SK-MEL-5 (cell line): ENCODE results near the gene MRFAP1L1. TPM values are rescaled to one million over a fixed set of nuclear protein-coding genes. Genes with fewer than 3 reads are reported as not detected.
"Not testable (repeated sequence)": the region's sequence is repeated elsewhere in the genome, so short reads cannot be mapped to it uniquely, and the experiment has no call there.

Experiments
- DNase-seq: peaks from one replicate; pipeline ENCODE4 v3.0.0-alpha.2; 2016; ENCODE audit warnings: low read depth, low spot score
- in situ Hi-C: cut with HindIII; loops from 2 replicates; pipeline ENCODE4 v1.10.0; 2016; ENCODE audit warnings: low sequenced_read_pairs, high pct_unique_total_duplicates, low pct_unique_long_range_greater_than_20kb
- total RNA-seq: library from RNA; depleted of rRNA; stranded (reverse); fragments of >200 nt; shearing (Covaris generic); gene quantifications from 2 replicates; pipeline ENCODE4 v1.2.3, GENCODE V29; 2014

MRFAP1L1 gene
- total RNA-seq, 1 experiment from 2014 or later, result 51.4 TPM

DNA sequence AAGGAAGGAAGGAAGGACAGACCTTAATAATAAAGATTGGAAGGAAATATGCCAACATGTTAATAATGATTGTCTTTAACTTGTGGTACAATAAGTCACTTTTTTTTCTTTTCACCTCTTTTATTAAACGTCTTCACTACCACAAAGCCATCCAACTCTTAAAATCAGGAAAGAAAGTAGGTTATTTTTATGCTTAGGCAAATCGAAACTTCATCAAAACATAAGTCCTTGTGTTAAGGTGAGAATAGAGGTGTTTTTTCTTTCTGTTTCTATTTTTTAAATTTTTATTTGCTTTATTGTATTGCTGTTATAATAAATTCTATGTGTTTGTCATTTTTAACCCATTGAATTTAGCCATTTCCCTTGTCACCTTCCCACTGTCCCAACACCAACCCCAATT, 32.8 kb upstream of the MRFAP1L1 start:
- no peak for DNase-seq
- in situ Hi-C loops, result no loop called here

DNA sequence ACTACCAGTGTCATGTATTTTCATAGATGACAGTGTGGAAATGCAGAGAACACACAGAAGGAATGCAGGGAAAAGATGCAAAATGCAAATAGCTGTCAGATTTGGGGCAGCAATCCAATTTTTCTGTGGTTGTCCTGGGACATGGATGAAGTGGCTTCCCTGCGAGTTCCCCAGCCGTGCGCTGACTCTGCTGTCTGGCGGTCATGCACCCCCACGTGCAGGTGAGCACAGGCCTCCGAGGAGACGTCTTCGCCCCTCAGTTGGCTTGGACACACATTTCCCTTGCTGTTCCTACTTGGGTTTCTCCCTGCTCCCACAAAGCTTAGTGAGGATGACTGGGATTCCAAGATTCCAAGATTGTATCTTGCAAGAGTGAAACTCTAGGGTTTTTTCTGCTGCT, 30.7 kb upstream of the MRFAP1L1 start:
- in situ Hi-C loops, result no loop called here
- no peak for DNase-seq

DNA sequence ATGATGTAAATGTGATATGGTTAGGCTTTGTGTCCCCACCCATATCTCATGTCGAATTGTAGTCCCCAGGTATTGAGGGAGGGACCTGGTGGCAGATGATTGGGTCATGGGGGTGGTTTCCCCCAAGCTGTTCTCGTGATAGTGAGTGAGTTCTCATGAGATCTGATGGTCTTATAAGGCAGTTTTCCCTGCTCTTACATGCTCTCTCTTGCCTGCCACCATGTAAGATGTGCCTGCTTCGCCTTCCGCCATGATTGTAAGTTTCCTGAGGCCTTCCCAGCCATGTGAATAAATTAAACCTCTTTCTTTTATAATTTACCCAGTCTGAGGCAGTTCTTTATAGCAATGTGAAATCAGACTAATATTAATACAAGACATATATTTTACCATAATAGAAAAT, 30.3 kb upstream of the MRFAP1L1 start:
- DNase-seq, result no peak
- in situ Hi-C loops, result no loop called here

DNA sequence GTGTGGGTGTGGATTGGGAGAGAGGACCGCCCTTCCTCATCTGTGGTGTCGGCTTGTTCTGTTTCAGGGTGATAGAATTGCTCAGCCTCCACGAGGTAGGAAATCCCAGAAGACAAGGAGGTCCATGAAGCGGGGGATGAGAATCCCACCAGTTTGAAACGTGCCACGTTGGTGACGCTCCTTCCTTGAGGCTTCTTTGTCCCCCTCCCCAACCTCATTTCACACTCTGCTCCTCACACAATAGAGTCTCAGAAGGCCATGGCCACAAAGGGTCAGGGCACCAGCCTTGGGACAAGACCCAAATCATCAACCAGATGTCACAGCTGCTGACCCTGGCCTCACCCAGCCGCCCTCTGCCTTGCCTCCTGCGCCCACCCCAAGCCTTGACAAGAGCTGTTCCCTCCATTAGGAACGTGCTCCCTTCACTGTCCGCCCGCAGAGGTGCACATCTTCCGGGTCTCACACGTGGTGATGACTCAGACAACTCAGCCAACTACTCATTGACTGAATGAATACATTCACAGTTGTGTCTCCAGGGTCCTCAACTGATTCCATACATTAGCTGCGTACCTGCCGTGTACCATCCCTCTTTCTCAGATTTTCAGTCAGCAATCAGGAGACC, 24.6 kb upstream of the MRFAP1L1 start:
- peak; percentile 58 for DNase-seq
- in situ Hi-C loops, result no loop called here

DNA sequence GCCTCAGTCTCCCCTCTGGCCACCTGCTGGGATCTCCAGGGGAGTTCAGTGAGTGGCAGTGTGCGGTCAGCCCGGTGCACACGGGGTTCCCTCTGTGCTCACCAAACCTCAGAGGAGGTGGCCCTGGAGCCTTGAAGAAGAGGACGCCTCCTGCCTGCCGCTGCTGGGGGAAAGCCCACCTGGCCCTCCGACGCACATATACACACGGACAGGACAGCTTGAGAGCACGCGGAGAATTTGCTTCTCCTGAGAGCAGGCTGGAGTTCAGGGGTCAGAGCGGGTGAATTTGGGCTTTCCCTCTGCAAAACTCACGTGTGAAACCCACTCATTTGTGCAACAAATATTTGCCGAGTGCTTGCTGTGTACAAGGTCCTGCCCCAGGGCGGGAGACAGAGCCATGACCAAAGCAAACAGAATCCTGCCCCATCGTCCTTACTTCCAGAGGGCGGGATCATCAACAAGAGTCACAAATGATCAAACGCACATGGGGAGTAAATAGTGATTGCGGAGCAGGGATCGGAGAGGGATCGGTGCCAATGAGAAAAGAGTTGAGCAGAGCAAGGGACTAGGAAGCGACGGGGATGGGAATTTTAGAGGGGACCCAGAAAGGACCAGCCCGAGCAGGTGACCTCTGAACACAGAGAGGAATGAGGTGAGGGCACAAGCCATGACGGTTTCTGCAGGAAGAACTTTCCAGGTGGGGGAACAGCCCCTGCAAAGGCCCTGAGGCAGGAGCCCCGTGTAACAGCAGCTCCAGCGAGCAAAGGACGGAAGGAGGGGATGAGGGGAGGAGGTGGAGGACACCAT, 23.9 kb upstream of the MRFAP1L1 start:
- DNase-seq, result no peak
- in situ Hi-C loops, result no loop called here

- in situ Hi-C loops, result no loop called here
- no peak for DNase-seq
These were observed 23.0 kb upstream of the MRFAP1L1 start for GRCh38 chr4:6732441-6733357.

- DNase-seq, result no peak
- in situ Hi-C loops, result no loop called here
These were observed 22.1 kb upstream of the MRFAP1L1 start for GRCh38 chr4:6731780-6732179.

GRCh38 chr4:6731318-6731675, 21.6 kb upstream of the MRFAP1L1 start:
- DNase-seq, result no peak
- in situ Hi-C loops, result no loop called here

DNA sequence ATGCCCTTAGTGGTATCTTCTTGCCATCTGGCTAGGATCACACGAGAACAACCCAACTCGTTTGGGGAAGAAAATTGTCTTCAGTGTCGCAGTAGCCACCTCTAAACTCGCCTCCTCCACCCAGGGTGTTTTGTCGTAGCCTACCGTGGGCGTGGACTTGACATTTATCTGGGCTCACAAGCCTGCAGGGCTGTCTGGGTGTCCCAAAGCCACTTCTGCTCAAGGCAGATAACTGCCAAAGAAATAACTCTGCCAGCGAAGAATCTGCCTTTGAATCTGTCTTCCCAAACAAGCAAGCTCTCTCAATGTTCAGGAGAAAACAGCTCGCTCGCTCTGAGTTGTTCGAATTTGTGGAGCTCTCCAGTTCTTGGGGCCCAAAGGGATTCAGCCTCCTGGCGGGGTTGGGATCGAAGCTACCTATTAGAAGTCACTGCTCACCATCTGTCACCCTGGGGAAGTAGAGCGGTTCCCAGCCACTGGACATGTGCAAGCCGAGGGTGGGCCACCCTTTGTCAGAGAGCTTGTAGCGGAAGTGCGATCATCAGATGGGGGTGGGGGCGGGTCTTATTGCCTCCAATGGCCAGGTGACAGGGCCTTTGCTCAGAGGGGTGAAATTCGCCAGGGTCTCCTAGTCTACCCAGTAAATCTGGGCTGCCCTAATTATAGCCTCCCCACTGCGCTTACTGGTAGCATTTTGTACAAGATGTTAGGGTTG, 21.1 kb upstream of the MRFAP1L1 start:
- DNase-seq, result no peak
- in situ Hi-C loops, result no loop called here

DNA sequence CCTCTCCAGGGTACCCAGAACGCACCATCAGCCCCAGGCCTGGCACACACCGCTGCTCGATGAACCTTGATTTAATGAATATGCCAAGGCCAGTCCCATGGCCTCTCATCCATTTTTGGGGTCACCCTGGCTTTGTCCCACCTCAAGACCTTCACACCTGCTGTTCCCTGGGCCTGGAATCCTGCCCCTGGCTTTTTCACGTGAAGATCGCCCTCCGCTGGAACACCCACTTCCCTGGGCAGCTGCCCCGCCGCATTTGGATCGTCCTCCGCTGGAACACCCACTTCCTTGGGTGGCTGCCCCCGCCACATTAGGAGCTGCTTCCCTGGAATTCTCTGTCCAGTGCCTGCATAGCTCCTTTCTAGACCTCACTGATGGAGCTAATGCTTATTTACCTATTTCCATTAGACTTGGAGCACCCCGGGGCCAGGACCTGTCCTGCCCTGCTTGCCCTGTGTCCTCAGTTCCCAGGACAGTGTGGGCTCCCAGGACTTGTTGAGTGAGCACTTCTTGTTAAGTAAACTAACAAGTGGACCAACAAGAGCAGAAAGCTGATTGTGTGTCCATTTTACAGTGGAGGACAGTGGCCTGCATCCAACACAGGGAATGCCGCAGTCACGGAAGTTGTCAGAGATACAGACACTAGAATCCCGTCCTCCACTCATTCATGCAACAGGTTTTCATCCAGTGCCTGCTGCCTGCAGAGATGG, 18.8 kb upstream of the MRFAP1L1 start:
- in situ Hi-C loops, result no loop called here
- no peak for DNase-seq

- in situ Hi-C loops, result no loop called here
- DNase-seq, result no peak
These were observed 18.2 kb upstream of the MRFAP1L1 start for GRCh38 chr4:6727943-6728250.

- in situ Hi-C loops, result no loop called here
- peak; percentile 94 for DNase-seq
These were observed 17.6 kb upstream of the MRFAP1L1 start for GRCh38 chr4:6727081-6727942.

- in situ Hi-C loops, DNase-seq: not testable (repeated sequence)
These were observed 15.8 kb upstream of the MRFAP1L1 start for GRCh38 chr4:6725427-6725961.

- in situ Hi-C loops, result no loop called here
- DNase-seq, result no peak
These were observed 14.9 kb upstream of the MRFAP1L1 start for GRCh38 chr4:6724421-6725111.

GRCh38 chr4:6723851-6724250, 14.2 kb upstream of the MRFAP1L1 start:
- in situ Hi-C loops, result no loop called here
- DNase-seq, result no peak

DNA sequence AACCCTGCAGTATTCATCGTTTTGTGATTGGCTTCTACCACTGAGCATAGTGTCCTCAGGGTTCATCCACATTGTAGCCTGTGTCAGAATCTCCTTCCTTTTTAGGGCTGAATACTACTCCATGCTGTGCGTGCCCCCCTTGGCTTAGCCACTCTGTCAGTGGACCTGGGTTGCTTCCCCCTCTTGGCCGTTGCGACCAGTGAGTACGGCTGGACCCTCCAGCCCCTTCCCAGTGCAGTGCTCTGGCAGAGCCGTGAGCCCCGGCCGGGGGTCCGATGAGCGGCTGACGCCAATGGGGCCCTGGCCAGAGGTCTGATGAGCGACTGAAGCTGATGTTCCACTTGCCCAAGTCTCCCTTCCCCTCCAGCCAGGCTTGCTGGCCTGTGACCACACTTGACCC, 13.2 kb upstream of the MRFAP1L1 start:
- in situ Hi-C loops, result no loop called here
- no peak for DNase-seq
